Measurements from ENCODE around the gene BABAM2. TPM values are rescaled to one million over a fixed set of nuclear protein-coding genes. Genes with fewer than 3 reads are reported as not detected.

Gene BABAM2
- total RNA-seq, 1 donor from 2014 or later: 38.4 TPM

- no peak for DNase-seq (ENCODE audit: extremely low read depth, low read depth, low spot score)
Observed at GRCh38 chr2:28350196-28350595, 459.7 kb downstream of the BABAM2 start.

GRCh38 chr2:28350791-28351285 is 460.3 kb downstream of the BABAM2 start:
- no peak for DNase-seq (ENCODE audit: extremely low read depth, low read depth, low spot score)

DNA sequence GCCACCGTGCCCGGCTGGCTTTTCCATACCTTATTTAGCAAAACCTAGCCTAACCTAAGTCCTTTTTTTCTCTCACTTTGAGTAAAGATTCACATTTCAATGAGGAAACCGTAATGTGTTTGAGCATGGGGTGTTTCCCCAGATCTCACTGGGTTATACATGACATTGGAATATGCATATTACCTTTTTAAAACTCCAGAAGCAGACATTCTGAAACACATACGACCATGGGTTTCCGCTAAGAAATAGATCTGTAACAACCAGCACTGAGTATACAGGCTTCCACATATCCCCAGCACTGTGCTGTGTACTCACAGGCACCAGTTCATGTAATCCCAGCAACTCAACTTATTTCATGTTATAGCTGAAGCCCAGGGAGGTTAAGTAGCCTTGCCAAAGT is 461.1 kb downstream of the BABAM2 start:
- no peak for DNase-seq (ENCODE audit: extremely low read depth, low read depth, low spot score)

GRCh38 chr2:28352104-28352503 is 461.6 kb downstream of the BABAM2 start:
- no peak for DNase-seq (ENCODE audit: extremely low read depth, low read depth, low spot score)

GRCh38 chr2:28352610-28353195 is 462.2 kb downstream of the BABAM2 start:
- no peak for DNase-seq (ENCODE audit: extremely low read depth, low read depth, low spot score)

DNA sequence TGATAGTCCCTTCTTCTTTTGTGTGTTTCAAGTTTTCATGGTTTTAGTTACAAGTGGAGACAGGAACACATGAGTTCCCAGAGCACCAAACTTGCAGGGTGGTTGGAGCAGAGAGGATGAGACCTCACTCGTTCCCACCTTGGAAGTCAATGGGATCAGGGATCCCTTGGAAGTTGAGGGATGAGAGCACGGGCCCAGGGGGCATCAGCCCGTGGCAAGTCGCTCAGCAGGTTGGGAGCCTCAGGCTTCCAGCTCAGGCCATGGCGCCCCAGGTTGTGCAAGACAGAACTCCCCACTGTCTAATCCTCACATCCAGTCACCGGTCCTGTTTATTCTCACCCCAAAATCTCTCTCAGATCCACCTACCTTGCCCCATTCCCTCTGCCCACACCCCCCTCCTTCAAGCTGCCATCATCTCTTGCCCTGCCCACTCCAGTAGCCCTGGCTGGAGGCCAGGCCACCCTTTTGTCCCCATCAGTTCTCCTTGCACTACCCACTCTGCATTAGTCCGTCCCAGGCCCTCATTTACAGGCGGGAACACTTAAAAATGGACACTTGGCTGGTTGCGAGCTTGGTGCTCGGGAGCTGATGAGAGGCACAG is 464.5 kb downstream of the BABAM2 start:
- no peak for DNase-seq (ENCODE audit: extremely low read depth, low read depth, low spot score)

DNA sequence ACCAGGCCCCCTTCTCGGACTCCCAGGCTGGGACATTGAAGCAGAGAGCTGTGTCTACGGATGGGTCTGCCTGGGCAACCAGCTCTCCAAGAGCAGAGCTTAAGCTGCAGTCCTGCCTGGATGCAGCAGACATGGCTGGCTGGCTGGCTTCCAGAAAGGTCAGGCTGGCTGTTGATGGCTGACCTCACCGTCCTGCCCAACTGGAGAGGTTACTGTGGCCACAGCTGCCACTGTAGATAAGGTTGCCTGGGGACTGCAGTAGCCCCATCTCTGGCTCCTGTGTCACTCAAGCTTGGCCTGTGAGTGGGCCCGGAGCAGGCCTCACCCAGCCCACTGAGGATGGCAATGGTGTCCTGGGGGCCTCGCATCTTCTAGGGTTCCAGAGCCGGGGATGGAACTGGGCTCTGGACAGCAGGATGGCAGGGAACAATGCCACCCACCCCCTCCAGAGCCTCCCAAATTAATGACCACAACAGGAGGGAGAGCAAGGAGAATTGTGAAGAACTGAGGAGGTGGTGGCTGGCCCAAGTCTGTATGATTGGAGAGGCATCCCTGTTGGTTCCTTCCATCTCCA is 465.1 kb downstream of the BABAM2 start:
- no peak for DNase-seq (ENCODE audit: extremely low read depth, low read depth, low spot score)

- DNase-seq (ENCODE audit: extremely low read depth, low read depth, low spot score): no peak
Observed at GRCh38 chr2:28356095-28356911, 465.8 kb downstream of the BABAM2 start.

GRCh38 chr2:28357055-28357454 is 466.5 kb downstream of the BABAM2 start:
- DNase-seq (ENCODE audit: extremely low read depth, low read depth, low spot score): no peak

GRCh38 chr2:28357948-28358667 is 467.6 kb downstream of the BABAM2 start:
- no peak for DNase-seq (ENCODE audit: extremely low read depth, low read depth, low spot score)

GRCh38 chr2:28358668-28359201 is 468.2 kb downstream of the BABAM2 start:
- DNase-seq (ENCODE audit: extremely low read depth, low read depth, low spot score): no peak

DNA sequence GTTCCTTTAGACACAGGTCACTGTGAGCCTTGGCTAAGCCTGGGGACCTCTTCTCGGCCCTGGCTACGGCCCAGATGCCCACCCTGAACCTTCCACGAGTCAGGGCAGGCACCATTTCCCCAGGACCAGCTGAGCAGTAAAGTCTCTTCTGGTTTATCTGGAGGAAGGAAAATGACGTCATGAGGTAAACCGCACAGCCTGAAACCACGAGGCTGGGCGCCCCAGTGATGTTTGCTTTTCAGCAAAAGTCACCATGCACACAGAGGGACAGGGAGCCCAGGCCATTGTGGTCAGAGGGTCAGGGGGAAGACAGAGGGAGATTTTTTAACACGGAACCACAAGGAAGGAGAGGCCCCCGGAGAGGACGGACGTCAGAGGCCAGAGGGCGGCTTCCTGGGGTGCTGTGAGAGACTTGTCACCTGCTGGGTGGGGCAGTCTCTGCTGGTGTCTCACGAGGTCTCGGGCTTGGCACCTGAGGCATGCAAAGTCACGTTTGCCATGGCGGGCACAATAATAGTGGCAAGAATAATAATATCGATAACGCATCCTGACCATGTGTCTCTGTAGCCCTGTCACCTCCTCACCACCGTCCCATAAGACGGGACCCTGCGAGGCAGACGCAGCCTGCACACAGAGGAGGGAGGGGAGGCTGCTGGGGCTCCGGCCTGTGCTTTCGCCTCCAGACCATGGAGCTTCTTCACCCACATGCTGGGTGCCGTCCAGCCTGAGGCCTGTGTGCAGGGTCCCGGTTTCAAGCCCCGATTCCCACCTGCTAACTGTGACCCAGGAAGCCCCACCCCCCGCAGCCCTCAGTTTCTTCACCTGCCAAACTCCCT is 468.9 kb downstream of the BABAM2 start:
- no peak for DNase-seq (ENCODE audit: extremely low read depth, low read depth, low spot score)

GRCh38 chr2:28360058-28360717 is 469.7 kb downstream of the BABAM2 start:
- no peak for DNase-seq (ENCODE audit: extremely low read depth, low read depth, low spot score)

- DNase-seq (ENCODE audit: extremely low read depth, low read depth, low spot score): no peak
Observed at GRCh38 chr2:28360718-28361293, 470.3 kb downstream of the BABAM2 start.

DNA sequence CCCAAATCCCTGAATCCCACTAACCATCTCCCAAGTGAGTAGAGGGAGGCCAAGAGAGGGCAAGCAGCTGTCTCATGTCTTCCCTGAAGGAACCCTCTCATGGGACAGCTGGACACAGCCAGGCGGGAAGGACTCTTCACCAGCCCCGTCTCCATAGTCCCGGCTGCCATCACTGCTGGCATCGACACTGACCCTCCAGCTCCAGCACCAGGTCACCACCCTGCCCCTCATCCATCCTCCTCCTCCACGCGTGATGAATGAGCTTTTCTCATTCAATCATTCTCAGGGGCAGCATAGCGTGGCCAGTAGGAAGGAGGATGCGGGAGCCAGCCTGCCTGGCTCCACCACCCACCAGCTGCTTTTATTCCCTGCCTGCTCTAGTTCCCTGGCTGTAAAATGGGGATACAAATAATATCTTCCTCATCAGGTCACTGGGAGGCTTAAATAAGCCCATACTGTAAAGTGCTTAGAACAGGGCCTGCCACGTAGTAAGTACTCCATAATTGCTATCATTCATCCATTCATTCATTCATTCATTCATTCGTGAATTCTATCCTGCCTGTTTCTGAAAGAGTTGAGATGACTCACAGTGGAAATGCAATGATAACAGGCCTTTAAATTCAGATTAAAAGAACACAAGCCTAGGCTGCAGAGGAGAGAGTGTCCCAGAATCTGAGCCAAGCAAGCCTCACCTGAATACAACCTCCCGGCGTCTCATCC is 471.6 kb downstream of the BABAM2 start:
- DNase-seq (ENCODE audit: extremely low read depth, low read depth, low spot score): no peak

- DNase-seq (ENCODE audit: extremely low read depth, low read depth, low spot score): no peak
Observed at GRCh38 chr2:28362991-28363521, 472.5 kb downstream of the BABAM2 start.

DNA sequence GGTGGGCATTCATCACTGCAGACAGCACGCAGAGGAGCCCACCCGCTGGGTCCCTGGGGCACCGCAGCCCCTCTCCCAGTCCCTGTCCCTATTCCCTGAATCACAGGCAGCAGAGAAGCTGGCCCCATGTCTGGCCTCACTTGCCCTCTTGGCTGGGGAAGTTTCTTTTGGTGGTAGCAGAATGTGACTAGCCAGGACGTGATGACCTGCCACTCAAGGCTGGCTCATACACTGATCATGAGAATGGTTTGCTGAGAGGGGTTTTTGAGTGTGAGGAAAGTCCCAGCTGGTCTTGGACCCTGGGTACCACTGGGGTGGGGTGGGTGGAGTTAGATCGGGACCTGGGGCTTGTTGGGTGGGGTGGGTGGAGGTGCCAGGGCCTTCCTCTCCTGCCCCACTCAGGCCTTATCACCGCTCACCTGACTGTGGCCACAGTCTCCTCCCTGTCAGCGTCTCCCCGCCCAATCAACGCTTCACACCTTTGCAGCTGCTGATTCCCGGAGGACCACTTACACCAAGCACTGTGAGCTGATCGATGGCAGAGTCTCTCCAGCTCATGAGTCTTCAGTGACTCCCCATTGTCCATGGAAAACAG is 473.3 kb downstream of the BABAM2 start:
- no peak for DNase-seq (ENCODE audit: extremely low read depth, low read depth, low spot score)

- DNase-seq (ENCODE audit: extremely low read depth, low read depth, low spot score): no peak
Observed at GRCh38 chr2:28364610-28365009, 474.1 kb downstream of the BABAM2 start.

Measured in glomerular endothelial cell (primary cell).